OCI-LY1 (cell line): ENCODE measurements around the gene MZT2B.
"Not testable (repeated sequence)": the region's sequence is repeated elsewhere in the genome, so short reads cannot be mapped to it uniquely, and the experiment has no call there.

ENCODE experiments used
- H2AFZ ChIP-seq: fragments of 200-600 bp; sonication (generic), shearing (Covaris generic); 2 replicates; pipeline ENCODE4 v1.6.0; 2014; ENCODE audit warnings: antibody characterized with exemption, mild to moderate bottlenecking, low read length
- H3F3A ChIP-seq: fragments of 200-600 bp; sonication (generic), shearing (Covaris generic); 2 replicates; pipeline ENCODE4 v1.6.0; 2014; ENCODE audit warnings: mild to moderate bottlenecking, antibody characterized with exemption, low read length, moderate library complexity; ENCODE audit not compliant: insufficient read depth
- H3K27ac ChIP-seq: fragments of 200-600 bp; sonication (generic); 2 replicates; pipeline ENCODE4 v1.5.1; 2014; ENCODE audit warnings: low read length, mixed run types, mild to moderate bottlenecking, low read depth; ENCODE audit not compliant: poor library complexity, severe bottlenecking
- H3K27me3 ChIP-seq: fragments of 200-600 bp; sonication (generic); 2 replicates; pipeline ENCODE4 v1.6.0; 2014; ENCODE audit warnings: antibody characterized with exemption, mild to moderate bottlenecking, low read length, moderate library complexity; ENCODE audit not compliant: insufficient read depth
- H3K36me3 ChIP-seq: fragments of 200-600 bp; sonication (generic); 2 replicates; pipeline ENCODE4 v1.6.1; 2014; ENCODE audit warnings: mild to moderate bottlenecking, antibody characterized with exemption, low read length, moderate library complexity, mixed read lengths; ENCODE audit not compliant: insufficient read depth
- H3K4me1 ChIP-seq: fragments of 200-600 bp; sonication (generic); 2 replicates; pipeline ENCODE4 v1.5.1; 2014; ENCODE audit warnings: mild to moderate bottlenecking, low read length, moderate library complexity; ENCODE audit not compliant: insufficient read depth, severe bottlenecking
- H3K4me2 ChIP-seq: fragments of 200-600 bp; sonication (generic), shearing (Covaris generic); 2 replicates; pipeline ENCODE4 v1.6.1; 2014; ENCODE audit warnings: low read length
- H3K4me3 ChIP-seq: fragments of 200-600 bp; sonication (generic); 2 replicates; pipeline ENCODE4 v1.5.1; 2014; ENCODE audit warnings: low read length, low read depth, mild to moderate bottlenecking, mixed read lengths; ENCODE audit not compliant: poor library complexity, severe bottlenecking
- H3K79me2 ChIP-seq: fragments of 200-600 bp; shearing (Covaris generic); 2 replicates; pipeline ENCODE4 v1.6.1; 2016; ENCODE audit warnings: mixed run types, low read length, mixed read lengths; ENCODE audit not compliant: insufficient read depth
- H3K9ac ChIP-seq: fragments of 200-600 bp; sonication (generic), shearing (Covaris generic); 2 replicates; pipeline ENCODE4 v1.6.1; 2014; ENCODE audit warnings: mild to moderate bottlenecking, low read length, mixed read lengths
- H3K9me2 ChIP-seq: fragments of 200-600 bp; sonication (generic), shearing (Covaris generic); 2 replicates; pipeline ENCODE4 v1.6.1; 2014; ENCODE audit warnings: low read depth, mild to moderate bottlenecking, low read length, mixed read lengths
- H3K9me3 ChIP-seq: fragments of 200-600 bp; shearing (Covaris generic); 2 replicates; pipeline ENCODE4 v1.6.1; 2014; ENCODE audit warnings: low read length, mixed read lengths
- H4K20me1 ChIP-seq: fragments of 200-600 bp; sonication (generic), shearing (Covaris generic); 2 replicates; pipeline ENCODE4 v1.6.0; 2016; ENCODE audit warnings: mild to moderate bottlenecking, low read length; ENCODE audit not compliant: insufficient read depth
- EZH2 ChIP-seq: fragments of 200-600 bp; sonication (generic), shearing (Covaris generic); IDR thresholded peaks from 2 replicates; pipeline ENCODE4 v1.8.0; 2017; ENCODE audit warnings: borderline replicate concordance, mixed run types, mild to moderate bottlenecking, antibody characterized with exemption, low read length, moderate library complexity, mixed read lengths
- TF ChIP-seq, protein P1 (sequence below): fragments of 200-600 bp; sonication (generic), shearing (Covaris generic); IDR thresholded peaks from 2 replicates; pipeline ENCODE4 v1.5.1; 2017; ENCODE audit warnings: mild to moderate bottlenecking, antibody characterized with exemption, low read length, moderate library complexity, mixed read lengths

Gene MZT2B

DNA sequence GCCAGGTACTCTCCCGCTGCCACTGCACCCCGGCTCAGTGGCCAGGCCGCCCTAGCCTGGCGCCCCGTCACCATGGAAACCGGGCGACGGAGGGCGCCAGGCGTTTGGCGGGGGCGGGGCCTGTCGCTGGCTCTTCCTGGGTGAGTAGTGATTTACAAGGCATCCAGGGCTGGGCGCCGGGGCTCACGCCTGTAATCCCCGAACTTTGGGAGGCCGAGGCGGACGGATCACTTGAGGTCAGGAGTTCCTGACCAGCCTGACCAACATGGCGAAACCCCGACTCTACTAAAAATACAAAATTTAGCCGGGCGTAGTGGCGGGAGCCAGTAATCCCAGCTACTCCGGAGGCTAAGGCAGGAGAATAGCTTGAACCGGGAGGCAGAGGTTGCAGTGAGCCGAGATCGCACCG, 37.1 kb upstream of the MZT2B start, which contains the start of gene CCDC74B:
Gene CCDC74B (minus strand): TSS at position 107 of the 409 bp plus-strand sequence. CDS start 116 bp downstream, outside the sequence.
- not testable (repeated sequence) for H3K27ac ChIP-seq, H3K4me1 ChIP-seq, H3K27me3 ChIP-seq, H4K20me1 ChIP-seq, H3K79me2 ChIP-seq, H3K9me3 ChIP-seq, H3F3A ChIP-seq, H2AFZ ChIP-seq, H3K9me2 ChIP-seq, H3K36me3 ChIP-seq
- peak within 1 kb of the TSS; percentile 43 for H3K4me3 ChIP-seq
- H3K4me2 ChIP-seq = peak within 1 kb of the TSS; percentile 61
- peak within 1 kb of the TSS; percentile 26; the same call in 1 of the 2 replicates for H3K9ac ChIP-seq

DNA sequence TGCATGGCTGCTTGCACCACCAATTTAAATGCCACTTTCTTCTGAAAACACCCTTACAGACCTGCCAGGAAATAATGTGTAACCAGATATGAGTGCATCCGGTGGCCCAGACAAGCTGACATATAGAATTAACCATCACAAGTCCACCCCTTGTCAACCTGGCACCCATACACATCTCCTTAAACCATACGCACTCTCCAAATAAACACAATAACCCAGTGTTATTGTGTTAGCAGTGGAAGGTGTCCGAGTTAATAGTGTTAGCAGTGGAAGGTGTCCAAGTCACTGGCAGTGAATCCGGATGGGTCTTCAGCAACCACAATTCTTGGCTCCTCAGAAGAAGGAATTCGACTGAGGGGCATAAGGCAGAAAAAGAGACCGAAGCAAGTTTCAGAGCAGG, 33.5 kb upstream of the MZT2B start:
- not testable (repeated sequence) for H3K9me3 ChIP-seq, H3K9me2 ChIP-seq, H3K4me1 ChIP-seq, H2AFZ ChIP-seq, H3K27ac ChIP-seq, H3K4me2 ChIP-seq, H3K4me3 ChIP-seq, H3K27me3 ChIP-seq, H3F3A ChIP-seq, H3K79me2 ChIP-seq, H4K20me1 ChIP-seq, H3K9ac ChIP-seq
- peaks cover 15% of the 10 kb centered on the region for H3K36me3 ChIP-seq

GRCh38 chr2:130150181-130151144, 31.6 kb upstream of the MZT2B start:
- H3F3A ChIP-seq = no peaks in the 10 kb centered on the region
- H3K27ac ChIP-seq = no peak overlapping the region
- no peak overlapping the region for H3K4me3 ChIP-seq
- peaks cover 24% of the 10 kb centered on the region for H3K36me3 ChIP-seq
- no peaks in the 10 kb centered on the region for H3K27me3 ChIP-seq
- no peaks in the 10 kb centered on the region for H3K79me2 ChIP-seq
- H3K9me3 ChIP-seq = no peaks in the 10 kb centered on the region
- H3K4me1 ChIP-seq = no peaks in the 10 kb centered on the region
- H3K9me2 ChIP-seq = no peaks in the 10 kb centered on the region
- no peak overlapping the region for H3K9ac ChIP-seq
- no peak overlapping the region for H2AFZ ChIP-seq
- no peak overlapping the region for H3K4me2 ChIP-seq
- H4K20me1 ChIP-seq = no peaks in the 10 kb centered on the region
- TF ChIP-seq EZH2 = no peak
- TF ChIP-seq, protein P1, sequence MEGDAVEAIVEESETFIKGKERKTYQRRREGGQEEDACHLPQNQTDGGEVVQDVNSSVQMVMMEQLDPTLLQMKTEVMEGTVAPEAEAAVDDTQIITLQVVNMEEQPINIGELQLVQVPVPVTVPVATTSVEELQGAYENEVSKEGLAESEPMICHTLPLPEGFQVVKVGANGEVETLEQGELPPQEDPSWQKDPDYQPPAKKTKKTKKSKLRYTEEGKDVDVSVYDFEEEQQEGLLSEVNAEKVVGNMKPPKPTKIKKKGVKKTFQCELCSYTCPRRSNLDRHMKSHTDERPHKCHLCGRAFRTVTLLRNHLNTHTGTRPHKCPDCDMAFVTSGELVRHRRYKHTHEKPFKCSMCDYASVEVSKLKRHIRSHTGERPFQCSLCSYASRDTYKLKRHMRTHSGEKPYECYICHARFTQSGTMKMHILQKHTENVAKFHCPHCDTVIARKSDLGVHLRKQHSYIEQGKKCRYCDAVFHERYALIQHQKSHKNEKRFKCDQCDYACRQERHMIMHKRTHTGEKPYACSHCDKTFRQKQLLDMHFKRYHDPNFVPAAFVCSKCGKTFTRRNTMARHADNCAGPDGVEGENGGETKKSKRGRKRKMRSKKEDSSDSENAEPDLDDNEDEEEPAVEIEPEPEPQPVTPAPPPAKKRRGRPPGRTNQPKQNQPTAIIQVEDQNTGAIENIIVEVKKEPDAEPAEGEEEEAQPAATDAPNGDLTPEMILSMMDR = no peak

GRCh38 chr2:130151145-130151512, 30.9 kb upstream of the MZT2B start:
- H3K79me2 ChIP-seq, H3K27me3 ChIP-seq, H2AFZ ChIP-seq, H3K4me1 ChIP-seq, H3K9ac ChIP-seq, H3F3A ChIP-seq, H3K4me3 ChIP-seq, H3K27ac ChIP-seq, H3K9me2 ChIP-seq, H3K9me3 ChIP-seq, H4K20me1 ChIP-seq, H3K4me2 ChIP-seq: not testable (repeated sequence)
- peaks cover 27% of the 10 kb centered on the region for H3K36me3 ChIP-seq

DNA sequence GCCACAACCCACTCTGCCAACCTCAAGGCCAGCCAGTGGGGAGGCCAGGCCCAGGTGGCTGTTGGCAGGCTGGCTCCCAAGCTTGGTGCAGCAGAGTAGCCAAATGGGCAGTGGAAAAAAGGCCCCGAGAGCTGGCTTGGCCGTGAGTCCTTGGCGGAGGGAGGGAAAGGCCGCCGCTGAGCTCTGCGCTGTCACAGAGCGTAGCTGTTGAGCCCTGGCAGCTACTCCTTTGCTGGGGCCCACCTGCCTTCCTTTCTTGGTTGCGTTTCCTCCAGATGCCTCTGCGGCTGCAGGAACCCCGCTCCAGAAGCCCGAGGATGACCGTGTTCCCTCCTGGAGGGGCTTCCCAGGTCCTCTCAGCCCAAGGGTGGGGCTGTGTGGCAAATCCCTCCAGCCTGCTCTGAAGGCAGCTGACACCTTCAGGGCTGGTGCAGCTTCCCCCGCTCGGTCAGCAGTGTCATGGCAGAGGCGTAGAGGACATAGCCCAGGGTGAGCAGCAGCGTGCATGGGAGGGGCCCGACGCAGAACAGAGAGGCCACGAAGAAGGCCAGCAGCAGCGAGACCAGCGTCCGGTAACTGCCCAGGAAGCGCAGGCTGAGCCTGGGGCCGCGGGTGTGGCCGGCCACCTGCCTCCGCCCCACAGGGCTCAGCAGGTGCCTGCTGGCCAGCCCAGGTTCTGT, 29.8 kb upstream of the MZT2B start:
- not testable (repeated sequence) for H4K20me1 ChIP-seq, H3K4me3 ChIP-seq, H3K27me3 ChIP-seq, H3K9me2 ChIP-seq, H3K4me1 ChIP-seq, H3K9me3 ChIP-seq, H3K9ac ChIP-seq, H3F3A ChIP-seq, H2AFZ ChIP-seq, H3K27ac ChIP-seq, H3K4me2 ChIP-seq, H3K79me2 ChIP-seq
- H3K36me3 ChIP-seq = peaks cover 27% of the 10 kb centered on the region
